Measurements from ENCODE around the gene CLCF1. TPM values are rescaled to one million over a fixed set of nuclear protein-coding genes. Genes with fewer than 3 reads are reported as not detected.
"Not testable (repeated sequence)": the region's sequence is repeated elsewhere in the genome, so short reads cannot be mapped to it uniquely, and the experiment has no call there.

Gene CLCF1
- total and polyA plus RNA-seq, 4 donors, result 0.50 to 3.3 (median 1.1) TPM

DNA sequence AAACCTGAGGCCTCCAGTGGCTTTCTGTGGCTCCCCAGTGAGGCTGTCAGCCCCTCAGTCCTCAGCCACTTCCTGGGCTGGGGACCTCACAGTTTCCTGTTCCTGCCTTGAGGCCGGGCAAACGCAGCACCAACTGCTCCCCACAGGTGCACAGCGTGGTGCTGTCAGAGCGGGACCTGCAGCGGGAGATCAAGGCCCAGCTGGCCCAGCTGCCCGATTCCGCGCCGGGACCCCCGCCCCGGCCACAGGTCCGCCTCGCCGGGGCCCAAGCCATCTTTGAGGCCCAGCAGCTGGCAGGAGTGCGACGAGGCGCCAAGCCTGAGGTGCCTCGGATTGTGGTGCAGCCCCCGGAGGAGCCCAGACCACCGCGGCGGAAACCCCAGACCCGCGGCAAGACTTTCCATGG, 35.9 kb upstream of the CLCF1 start:
- Histone ChIP-seq H3K4me3 (ENCODE audit: low read depth, low read length) (no peak overlapping the region), H3K4me1 (ENCODE audit: control insufficient read depth, insufficient read depth, low read length) (peaks cover 37% of the 10 kb centered on the region), H3K9me3 (ENCODE audit: control insufficient read depth, insufficient read depth, low read length) (no peaks in the 10 kb centered on the region), H3K27ac (ENCODE audit: low read depth, low read length) (no peak overlapping the region), H3K27me3 (ENCODE audit: control insufficient read depth, insufficient read depth, low read length) (peaks cover 9% of the 10 kb centered on the region), H3K36me3 (ENCODE audit: control insufficient read depth, insufficient read depth, low read length) (no peaks in the 10 kb centered on the region)
- 79% methylated on average over 24 of the region's 24 CpGs for WGBS (ENCODE audit: insufficient coverage)
- DNase-seq (ENCODE audit: low read depth in 4 of 6, low spot score in 6 of 6), result no peak

DNA sequence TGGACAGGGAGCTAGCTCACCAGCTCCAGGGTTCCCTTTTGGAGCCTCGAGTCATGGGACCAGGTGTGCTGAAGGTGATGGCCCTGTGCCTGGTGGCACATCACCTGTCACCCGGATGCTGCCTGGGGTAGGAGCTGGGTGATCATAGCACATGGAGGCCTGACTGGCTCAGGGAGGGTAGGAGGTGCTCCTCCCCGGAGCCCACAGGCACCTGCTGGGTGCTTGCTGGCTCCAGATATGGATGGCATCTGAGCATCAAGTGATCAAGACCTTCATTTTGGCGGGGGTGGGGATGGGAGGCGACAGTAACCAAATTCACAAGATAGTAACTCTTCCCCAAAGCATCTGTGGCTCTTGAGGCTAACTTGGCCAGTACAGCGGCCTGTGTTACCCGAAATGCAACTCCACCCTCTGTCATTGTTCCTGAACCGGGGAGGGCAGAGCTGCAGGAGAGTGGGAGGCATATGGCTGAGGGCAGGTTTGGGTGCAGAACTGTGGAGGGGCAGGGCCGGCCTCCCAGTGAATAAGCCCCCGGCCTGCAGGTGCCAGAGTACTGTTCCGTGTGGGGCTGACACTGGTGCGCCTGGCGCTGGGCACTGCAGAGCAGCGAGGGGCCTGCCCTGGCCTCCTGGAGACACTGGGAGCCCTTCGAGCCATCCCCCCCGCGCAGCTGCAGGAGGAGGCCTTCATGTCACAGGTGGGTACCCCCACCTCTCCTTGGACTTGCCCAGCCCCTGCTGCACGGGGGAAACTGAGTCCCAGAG, 35.2 kb upstream of the CLCF1 start:
- Histone ChIP-seq H3K4me3 (ENCODE audit: low read depth, low read length) (no peak overlapping the region), H3K9me3 (ENCODE audit: control insufficient read depth, insufficient read depth, low read length) (no peaks in the 10 kb centered on the region), H3K36me3 (ENCODE audit: control insufficient read depth, insufficient read depth, low read length) (no peaks in the 10 kb centered on the region), H3K4me1 (ENCODE audit: control insufficient read depth, insufficient read depth, low read length) (peaks cover 43% of the 10 kb centered on the region), H3K27me3 (ENCODE audit: control insufficient read depth, insufficient read depth, low read length) (peaks cover 9% of the 10 kb centered on the region), H3K27ac (ENCODE audit: low read depth, low read length) (no peak overlapping the region)
- DNase-seq (ENCODE audit: low read depth in 4 of 6, low spot score in 6 of 6), result no peak
- WGBS (ENCODE audit: insufficient coverage), result 88% methylated on average over 17 of the region's 18 CpGs

DNA sequence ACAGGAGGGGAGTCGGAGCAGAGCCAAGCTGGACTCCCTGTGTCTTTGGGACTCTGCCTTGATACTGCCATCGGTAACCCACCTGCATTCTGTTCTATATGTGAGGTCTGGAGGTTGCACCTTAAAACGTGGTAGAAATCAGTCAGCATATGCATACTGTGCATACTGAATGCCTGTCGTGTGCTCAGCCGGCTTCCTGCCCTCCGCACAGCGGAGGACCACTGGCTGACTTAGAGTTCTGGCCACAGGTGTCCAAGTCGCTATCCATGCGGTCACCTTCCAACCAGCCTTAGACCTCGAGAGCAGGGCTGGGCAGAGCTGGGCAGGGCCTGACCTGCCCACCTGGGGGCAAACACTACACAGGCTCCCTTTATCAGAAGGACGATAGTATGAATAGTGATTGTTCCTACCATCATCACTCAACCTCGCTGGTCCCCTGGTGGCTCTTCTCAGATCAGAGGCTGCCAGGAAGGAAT, 34.3 kb upstream of the CLCF1 start:
- Histone ChIP-seq H3K9me3 (ENCODE audit: control insufficient read depth, insufficient read depth, low read length) (no peaks in the 10 kb centered on the region), H3K27me3 (ENCODE audit: control insufficient read depth, insufficient read depth, low read length) (peaks cover 5% of the 10 kb centered on the region), H3K4me1 (ENCODE audit: control insufficient read depth, insufficient read depth, low read length) (peaks cover 41% of the 10 kb centered on the region), H3K4me3 (ENCODE audit: low read depth, low read length) (no peak overlapping the region), H3K27ac (ENCODE audit: low read depth, low read length) (no peak overlapping the region), H3K36me3 (ENCODE audit: control insufficient read depth, insufficient read depth, low read length) (no peaks in the 10 kb centered on the region)
- no peak for DNase-seq (ENCODE audit: low read depth in 4 of 6, low spot score in 6 of 6)
- WGBS (ENCODE audit: insufficient coverage), result 72% methylated on average over 9 of the region's 12 CpGs

DNA sequence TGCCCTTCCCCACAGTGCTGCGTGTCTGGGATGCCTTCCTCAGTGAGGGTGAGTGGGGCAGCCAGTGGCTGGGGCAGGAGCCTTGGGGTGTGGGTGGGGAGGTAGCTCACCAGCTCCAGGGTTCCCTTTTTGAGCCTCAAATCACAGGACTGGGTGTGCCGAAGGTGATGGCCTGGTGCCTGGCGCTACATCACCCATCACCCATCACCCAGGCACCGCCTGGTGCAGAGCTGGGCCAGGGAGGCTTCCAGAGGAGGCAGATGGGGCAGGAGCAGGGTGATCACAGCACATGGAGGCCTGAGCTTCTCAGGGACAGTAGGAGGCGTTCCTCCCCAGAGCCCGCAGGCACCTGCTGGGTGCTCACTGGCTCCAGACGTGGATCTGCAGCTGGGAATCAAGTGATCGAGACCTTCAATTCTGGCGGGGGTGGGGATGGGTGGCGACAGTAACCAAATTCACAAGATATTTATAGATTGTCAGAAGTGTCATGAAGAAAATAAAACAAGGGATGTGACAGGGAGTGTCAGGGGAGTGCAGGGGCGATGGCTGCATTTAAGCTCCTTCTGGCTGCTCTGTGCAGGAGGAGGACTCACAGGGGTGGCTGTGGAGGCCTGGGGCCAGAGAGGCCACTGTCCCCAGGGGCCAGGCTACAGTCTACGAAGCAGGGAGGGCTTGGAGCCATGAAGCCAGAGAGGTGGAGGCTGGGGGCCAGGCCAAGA, 33.7 kb upstream of the CLCF1 start:
- Histone ChIP-seq H3K27ac (ENCODE audit: low read depth, low read length) (no peak overlapping the region), H3K4me3 (ENCODE audit: low read depth, low read length) (no peak overlapping the region), H3K27me3 (ENCODE audit: control insufficient read depth, insufficient read depth, low read length) (peaks cover 2% of the 10 kb centered on the region), H3K9me3 (ENCODE audit: control insufficient read depth, insufficient read depth, low read length) (no peaks in the 10 kb centered on the region), H3K36me3 (ENCODE audit: control insufficient read depth, insufficient read depth, low read length) (no peaks in the 10 kb centered on the region), H3K4me1 (ENCODE audit: control insufficient read depth, insufficient read depth, low read length) (peaks cover 46% of the 10 kb centered on the region)
- 55% methylated on average over 8 of the region's 12 CpGs for WGBS (ENCODE audit: insufficient coverage)
- DNase-seq (ENCODE audit: low read depth in 4 of 6, low spot score in 6 of 6), result no peak

DNA sequence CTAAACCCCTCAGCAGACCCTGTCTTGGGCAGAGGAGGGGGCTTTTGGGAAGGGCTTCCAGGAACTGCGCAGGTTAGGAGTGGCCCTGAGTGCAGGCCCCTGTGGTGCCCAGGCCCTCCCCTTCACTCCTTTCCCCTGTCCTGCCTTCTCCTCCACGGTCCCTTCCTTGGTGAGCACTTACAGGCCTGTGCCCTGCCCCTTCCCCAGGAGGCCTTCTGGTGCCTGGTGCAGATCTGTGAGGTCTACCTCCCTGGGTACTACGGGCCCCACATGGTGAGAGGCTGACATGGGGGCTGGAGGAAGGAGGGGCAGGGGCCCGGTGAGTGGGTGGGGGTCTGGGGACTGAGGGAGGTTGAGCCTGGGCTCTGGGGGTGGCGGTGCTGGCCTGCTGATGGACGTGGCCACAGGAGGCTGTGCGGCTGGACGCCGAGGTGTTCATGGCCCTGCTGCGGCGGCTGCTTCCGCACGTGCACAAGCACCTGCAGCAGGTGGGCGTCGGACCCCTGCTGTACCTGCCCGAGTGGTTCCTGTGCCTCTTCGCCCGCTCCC, 33.1 kb upstream of the CLCF1 start:
- no peaks in the 10 kb centered on the region for H3K27me3 ChIP-seq (ENCODE audit: control insufficient read depth, insufficient read depth, low read length)
- no peaks in the 10 kb centered on the region for H3K36me3 ChIP-seq (ENCODE audit: control insufficient read depth, insufficient read depth, low read length)
- no peak overlapping the region for H3K27ac ChIP-seq (ENCODE audit: low read depth, low read length)
- peaks cover 48% of the 10 kb centered on the region for H3K4me1 ChIP-seq (ENCODE audit: control insufficient read depth, insufficient read depth, low read length)
- no peak for DNase-seq (ENCODE audit: low read depth in 4 of 6, low spot score in 6 of 6)
- no peaks in the 10 kb centered on the region for H3K9me3 ChIP-seq (ENCODE audit: control insufficient read depth, insufficient read depth, low read length)
- WGBS (ENCODE audit: insufficient coverage), result 86% methylated on average over 17 of the region's 18 CpGs
- H3K4me3 ChIP-seq (ENCODE audit: low read depth, low read length), result no peak overlapping the region

DNA sequence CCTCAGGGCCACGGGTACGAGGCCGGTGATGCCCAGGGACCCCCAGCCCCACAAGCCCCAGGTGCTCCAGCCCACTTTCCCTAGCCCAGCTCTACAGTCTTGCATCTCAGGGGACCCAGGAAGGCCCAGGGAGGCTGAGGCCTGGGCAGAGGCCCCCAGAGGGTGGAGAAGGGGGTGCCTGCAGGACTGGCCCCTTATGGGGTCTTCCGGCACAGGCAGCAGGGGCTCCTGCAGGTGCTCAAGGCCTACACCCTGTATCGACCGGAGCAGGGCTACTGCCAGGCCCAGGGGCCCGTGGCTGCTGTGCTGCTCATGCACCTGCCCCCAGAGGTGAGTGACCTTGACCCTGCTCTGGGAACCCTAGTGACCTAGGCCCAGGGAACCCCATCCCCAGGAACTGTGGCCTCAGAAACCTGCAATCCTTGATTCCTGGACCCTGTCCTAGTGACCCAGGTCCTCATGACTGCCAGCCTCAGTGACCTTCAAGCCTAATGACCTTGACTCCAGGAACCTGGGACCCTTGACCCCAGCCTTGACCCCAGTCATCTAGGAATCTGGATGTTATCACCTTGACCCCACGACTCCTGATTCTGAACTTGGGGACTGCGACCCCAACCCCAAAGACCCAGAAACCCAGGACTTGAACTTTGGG, 32.4 kb upstream of the CLCF1 start:
- H3K4me1 ChIP-seq (ENCODE audit: control insufficient read depth, insufficient read depth, low read length), result peaks cover 49% of the 10 kb centered on the region
- H3K36me3 ChIP-seq (ENCODE audit: control insufficient read depth, insufficient read depth, low read length), result peaks cover 3% of the 10 kb centered on the region
- H3K9me3 ChIP-seq (ENCODE audit: control insufficient read depth, insufficient read depth, low read length), result no peaks in the 10 kb centered on the region
- no peak overlapping the region for H3K4me3 ChIP-seq (ENCODE audit: low read depth, low read length)
- WGBS (ENCODE audit: insufficient coverage), result 88% methylated on average over 9 of the region's 9 CpGs
- no peak overlapping the region for H3K27ac ChIP-seq (ENCODE audit: low read depth, low read length)
- H3K27me3 ChIP-seq (ENCODE audit: control insufficient read depth, insufficient read depth, low read length), result no peaks in the 10 kb centered on the region
- no peak for DNase-seq (ENCODE audit: low read depth in 4 of 6, low spot score in 6 of 6)

DNA sequence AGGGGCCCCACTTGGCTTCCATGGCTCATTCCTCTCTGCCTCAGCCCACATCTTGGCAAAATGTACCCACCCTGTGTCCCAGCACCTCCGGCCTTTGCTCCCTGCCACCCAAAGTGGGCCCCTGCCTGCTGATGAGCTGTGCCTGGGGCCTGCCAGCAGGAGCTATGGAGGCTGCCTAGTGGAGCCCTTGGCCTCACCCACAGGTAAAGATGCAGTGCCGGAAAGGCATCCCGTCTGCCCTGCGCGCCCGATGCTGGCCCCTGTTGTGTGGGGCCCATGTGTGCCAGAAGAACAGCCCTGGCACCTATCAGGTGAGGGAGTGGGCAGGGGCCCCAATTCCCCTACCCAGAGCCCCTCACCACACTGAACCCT, 31.8 kb upstream of the CLCF1 start:
- 87% methylated on average over 6 of the region's 6 CpGs for WGBS (ENCODE audit: insufficient coverage)
- H3K36me3 ChIP-seq (ENCODE audit: control insufficient read depth, insufficient read depth, low read length), result peaks cover 7% of the 10 kb centered on the region
- H3K27me3 ChIP-seq (ENCODE audit: control insufficient read depth, insufficient read depth, low read length), result no peaks in the 10 kb centered on the region
- no peak for DNase-seq (ENCODE audit: low read depth in 4 of 6, low spot score in 6 of 6)
- no peak overlapping the region for H3K27ac ChIP-seq (ENCODE audit: low read depth, low read length)
- no peaks in the 10 kb centered on the region for H3K9me3 ChIP-seq (ENCODE audit: control insufficient read depth, insufficient read depth, low read length)
- H3K4me3 ChIP-seq (ENCODE audit: low read depth, low read length), result no peak overlapping the region
- peaks cover 49% of the 10 kb centered on the region for H3K4me1 ChIP-seq (ENCODE audit: control insufficient read depth, insufficient read depth, low read length)

DNA sequence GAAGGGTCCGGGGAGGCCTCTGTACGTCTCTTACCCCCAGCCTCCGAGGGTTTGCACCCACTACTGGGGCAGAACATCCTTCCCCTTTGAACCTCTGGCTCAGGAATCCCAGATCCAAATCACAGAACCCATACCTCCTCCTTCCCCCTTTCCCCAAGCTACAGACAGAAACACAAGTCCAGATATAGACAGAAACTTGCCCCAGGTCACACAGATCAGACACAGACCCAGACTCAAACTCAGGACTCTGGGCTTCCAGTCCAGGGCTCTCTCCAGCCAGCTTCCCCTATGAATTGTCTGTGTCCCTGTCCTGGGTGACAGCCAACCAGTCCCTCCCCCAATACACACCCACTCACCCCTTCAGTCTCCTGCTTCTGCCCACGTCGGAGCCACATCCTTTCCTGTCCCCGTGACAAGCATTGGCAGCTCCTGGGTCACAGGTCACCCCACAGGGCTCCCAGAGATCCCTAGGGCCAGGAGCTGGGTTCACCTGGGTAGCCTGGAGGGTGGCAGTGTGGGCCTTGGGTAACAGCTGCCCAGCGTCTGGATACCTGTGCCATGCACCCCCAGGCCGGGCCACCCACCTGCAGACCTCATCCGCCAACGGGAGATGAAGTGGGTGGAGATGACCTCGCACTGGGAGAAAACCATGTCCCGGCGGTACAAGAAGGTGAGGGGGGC, 31.3 kb upstream of the CLCF1 start:
- H3K9me3 ChIP-seq (ENCODE audit: control insufficient read depth, insufficient read depth, low read length), result no peaks in the 10 kb centered on the region
- H3K36me3 ChIP-seq (ENCODE audit: control insufficient read depth, insufficient read depth, low read length), result peaks cover 10% of the 10 kb centered on the region
- no peak overlapping the region for H3K27ac ChIP-seq (ENCODE audit: low read depth, low read length)
- peaks cover 49% of the 10 kb centered on the region for H3K4me1 ChIP-seq (ENCODE audit: control insufficient read depth, insufficient read depth, low read length)
- WGBS (ENCODE audit: insufficient coverage), result 73% methylated on average over 12 of the region's 13 CpGs
- no peaks in the 10 kb centered on the region for H3K27me3 ChIP-seq (ENCODE audit: control insufficient read depth, insufficient read depth, low read length)
- DNase-seq (ENCODE audit: low read depth in 4 of 6, low spot score in 6 of 6), result no peak
- no peak overlapping the region for H3K4me3 ChIP-seq (ENCODE audit: low read depth, low read length)

DNA sequence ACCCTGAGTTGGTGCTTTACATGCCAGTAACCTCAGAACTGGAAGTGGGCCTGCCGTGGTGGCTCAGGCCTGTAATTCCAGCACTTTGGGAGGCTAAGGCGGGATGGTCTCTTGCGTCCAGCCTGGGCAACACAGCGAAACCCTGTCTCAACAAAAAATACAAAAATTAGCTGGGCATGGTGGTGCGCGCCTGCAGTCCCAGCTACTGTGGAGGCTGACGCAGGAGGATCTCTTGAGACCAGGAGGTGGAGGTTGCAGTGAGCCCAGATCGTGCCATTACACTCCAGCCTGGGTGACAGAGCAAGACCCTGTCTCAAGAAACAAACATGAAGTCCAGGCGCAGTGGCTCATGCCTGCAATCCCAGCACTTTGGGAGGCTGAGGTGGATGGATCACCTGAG, 29.7 kb upstream of the CLCF1 start:
- H3K27ac ChIP-seq (ENCODE audit: low read depth, low read length); H3K27me3 ChIP-seq (ENCODE audit: control insufficient read depth, insufficient read depth, low read length); H3K9me3 ChIP-seq (ENCODE audit: control insufficient read depth, insufficient read depth, low read length); H3K4me3 ChIP-seq (ENCODE audit: low read depth, low read length); DNase-seq (ENCODE audit: low read depth in 4 of 6, low spot score in 6 of 6): not testable (repeated sequence)
- 96% methylated on average over 7 of the region's 9 CpGs for WGBS (ENCODE audit: insufficient coverage)
- Histone ChIP-seq H3K4me1 (ENCODE audit: control insufficient read depth, insufficient read depth, low read length) (peaks cover 54% of the 10 kb centered on the region), H3K36me3 (ENCODE audit: control insufficient read depth, insufficient read depth, low read length) (peaks cover 26% of the 10 kb centered on the region)

All from spinal cord (tissue), 10 donors.